ENCODE measurements around the gene CA9.

The CA9 gene

DNA sequence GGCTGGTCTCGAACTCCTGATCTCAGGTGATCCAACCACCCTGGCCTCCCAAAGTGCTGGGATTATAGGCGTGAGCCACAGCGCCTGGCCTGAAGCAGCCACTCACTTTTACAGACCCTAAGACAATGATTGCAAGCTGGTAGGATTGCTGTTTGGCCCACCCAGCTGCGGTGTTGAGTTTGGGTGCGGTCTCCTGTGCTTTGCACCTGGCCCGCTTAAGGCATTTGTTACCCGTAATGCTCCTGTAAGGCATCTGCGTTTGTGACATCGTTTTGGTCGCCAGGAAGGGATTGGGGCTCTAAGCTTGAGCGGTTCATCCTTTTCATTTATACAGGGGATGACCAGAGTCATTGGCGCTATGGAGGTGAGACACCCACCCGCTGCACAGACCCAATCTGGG, 1.5 kb downstream of the CA9 start:
- Histone ChIP-seq H3K36me3 (ENCODE audit: control insufficient read depth, insufficient read depth, low read length) (no peaks in the 10 kb centered on the region), H3K9me3 (ENCODE audit: control insufficient read depth, low read length) (no peaks in the 10 kb centered on the region), H3K27me3 (ENCODE audit: control insufficient read depth, insufficient read depth, low read length, poor library complexity, severe bottlenecking) (no peaks in the 10 kb centered on the region), H3K4me3 (ENCODE audit: insufficient read depth, low read depth, low read length) (peak overlapping the region; percentile 44), H3K27ac (ENCODE audit: insufficient read depth, low read depth, low read length, poor library complexity, severe bottlenecking) (no peak overlapping the region), H3K4me1 (ENCODE audit: control insufficient read depth, insufficient read depth, low read length) (peaks cover 5% of the 10 kb centered on the region)
- WGBS, 2 experiments, result 42 to 43% methylated on average over 13 of the region's 13 CpGs

DNA sequence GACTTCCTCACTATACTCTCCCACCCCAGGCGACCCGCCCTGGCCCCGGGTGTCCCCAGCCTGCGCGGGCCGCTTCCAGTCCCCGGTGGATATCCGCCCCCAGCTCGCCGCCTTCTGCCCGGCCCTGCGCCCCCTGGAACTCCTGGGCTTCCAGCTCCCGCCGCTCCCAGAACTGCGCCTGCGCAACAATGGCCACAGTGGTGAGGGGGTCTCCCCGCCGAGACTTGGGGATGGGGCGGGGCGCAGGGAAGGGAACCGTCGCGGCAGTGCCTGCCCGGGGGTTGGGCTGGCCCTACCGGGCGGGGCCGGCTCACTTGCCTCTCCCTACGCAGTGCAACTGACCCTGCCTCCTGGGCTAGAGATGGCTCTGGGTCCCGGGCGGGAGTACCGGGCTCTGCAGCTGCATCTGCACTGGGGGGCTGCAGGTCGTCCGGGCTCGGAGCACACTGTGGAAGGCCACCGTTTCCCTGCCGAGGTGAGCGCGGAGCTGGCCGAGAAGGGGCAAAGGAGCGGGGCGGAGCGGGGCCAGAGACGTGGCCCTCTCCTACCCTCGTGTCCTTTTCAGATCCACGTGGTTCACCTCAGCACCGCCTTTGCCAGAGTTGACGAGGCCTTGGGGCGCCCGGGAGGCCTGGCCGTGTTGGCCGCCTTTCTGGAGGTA, 2.1 kb downstream of the CA9 start:
- H3K4me1 ChIP-seq (ENCODE audit: control insufficient read depth, insufficient read depth, low read length), result peaks cover 6% of the 10 kb centered on the region
- H3K9me3 ChIP-seq (ENCODE audit: control insufficient read depth, low read length), result no peaks in the 10 kb centered on the region
- H3K36me3 ChIP-seq (ENCODE audit: control insufficient read depth, insufficient read depth, low read length), result no peaks in the 10 kb centered on the region
- no peaks in the 10 kb centered on the region for H3K27me3 ChIP-seq (ENCODE audit: control insufficient read depth, insufficient read depth, low read length, poor library complexity, severe bottlenecking)
- WGBS, 2 experiments, result 9 to 12% methylated on average over 51 of the region's 51 CpGs
- H3K4me3 ChIP-seq (ENCODE audit: insufficient read depth, low read depth, low read length), result peak overlapping the region; percentile 44
- H3K27ac ChIP-seq (ENCODE audit: insufficient read depth, low read depth, low read length, poor library complexity, severe bottlenecking), result no peak overlapping the region

DNA sequence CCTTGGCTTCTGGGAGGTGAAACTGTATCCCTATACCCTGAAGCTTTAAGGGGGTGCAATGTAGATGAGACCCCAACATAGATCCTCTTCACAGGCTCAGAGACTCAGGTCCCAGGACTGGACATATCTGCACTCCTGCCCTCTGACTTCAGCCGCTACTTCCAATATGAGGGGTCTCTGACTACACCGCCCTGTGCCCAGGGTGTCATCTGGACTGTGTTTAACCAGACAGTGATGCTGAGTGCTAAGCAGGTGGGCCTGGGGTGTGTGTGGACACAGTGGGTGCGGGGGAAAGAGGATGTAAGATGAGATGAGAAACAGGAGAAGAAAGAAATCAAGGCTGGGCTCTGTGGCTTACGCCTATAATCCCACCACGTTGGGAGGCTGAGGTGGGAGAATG, 5.4 kb downstream of the CA9 start:
- WGBS, 2 experiments, result 87 to 96% methylated on average over 5 of the region's 5 CpGs
- no peak overlapping the region for H3K27ac ChIP-seq (ENCODE audit: insufficient read depth, low read depth, low read length, poor library complexity, severe bottlenecking)
- no peaks in the 10 kb centered on the region for H3K9me3 ChIP-seq (ENCODE audit: control insufficient read depth, low read length)
- H3K4me3 ChIP-seq (ENCODE audit: insufficient read depth, low read depth, low read length), result no peak overlapping the region
- peaks cover 6% of the 10 kb centered on the region for H3K4me1 ChIP-seq (ENCODE audit: control insufficient read depth, insufficient read depth, low read length)
- H3K36me3 ChIP-seq (ENCODE audit: control insufficient read depth, insufficient read depth, low read length), result peaks cover 14% of the 10 kb centered on the region
- H3K27me3 ChIP-seq (ENCODE audit: control insufficient read depth, insufficient read depth, low read length, poor library complexity, severe bottlenecking), result no peaks in the 10 kb centered on the region

DNA sequence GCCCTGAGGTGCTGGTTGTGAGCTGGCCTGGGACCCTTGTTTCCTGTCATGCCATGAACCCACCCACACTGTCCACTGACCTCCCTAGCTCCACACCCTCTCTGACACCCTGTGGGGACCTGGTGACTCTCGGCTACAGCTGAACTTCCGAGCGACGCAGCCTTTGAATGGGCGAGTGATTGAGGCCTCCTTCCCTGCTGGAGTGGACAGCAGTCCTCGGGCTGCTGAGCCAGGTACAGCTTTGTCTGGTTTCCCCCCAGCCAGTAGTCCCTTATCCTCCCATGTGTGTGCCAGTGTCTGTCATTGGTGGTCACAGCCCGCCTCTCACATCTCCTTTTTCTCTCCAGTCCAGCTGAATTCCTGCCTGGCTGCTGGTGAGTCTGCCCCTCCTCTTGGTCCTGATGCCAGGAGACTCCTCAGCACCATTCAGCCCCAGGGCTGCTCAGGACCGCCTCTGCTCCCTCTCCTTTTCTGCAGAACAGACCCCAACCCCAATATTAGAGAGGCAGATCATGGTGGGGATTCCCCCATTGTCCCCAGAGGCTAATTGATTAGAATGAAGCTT, 6.1 kb downstream of the CA9 start:
- Histone ChIP-seq H3K9me3 (ENCODE audit: control insufficient read depth, low read length) (no peaks in the 10 kb centered on the region), H3K4me1 (ENCODE audit: control insufficient read depth, insufficient read depth, low read length) (peaks cover 6% of the 10 kb centered on the region), H3K27me3 (ENCODE audit: control insufficient read depth, insufficient read depth, low read length, poor library complexity, severe bottlenecking) (no peaks in the 10 kb centered on the region), H3K36me3 (ENCODE audit: control insufficient read depth, insufficient read depth, low read length) (peaks cover 21% of the 10 kb centered on the region), H3K4me3 (ENCODE audit: insufficient read depth, low read depth, low read length) (no peak overlapping the region), H3K27ac (ENCODE audit: insufficient read depth, low read depth, low read length, poor library complexity, severe bottlenecking) (no peak overlapping the region)
- 87 to 89% methylated on average over 8 of the region's 8 CpGs for WGBS, 2 experiments

DNA sequence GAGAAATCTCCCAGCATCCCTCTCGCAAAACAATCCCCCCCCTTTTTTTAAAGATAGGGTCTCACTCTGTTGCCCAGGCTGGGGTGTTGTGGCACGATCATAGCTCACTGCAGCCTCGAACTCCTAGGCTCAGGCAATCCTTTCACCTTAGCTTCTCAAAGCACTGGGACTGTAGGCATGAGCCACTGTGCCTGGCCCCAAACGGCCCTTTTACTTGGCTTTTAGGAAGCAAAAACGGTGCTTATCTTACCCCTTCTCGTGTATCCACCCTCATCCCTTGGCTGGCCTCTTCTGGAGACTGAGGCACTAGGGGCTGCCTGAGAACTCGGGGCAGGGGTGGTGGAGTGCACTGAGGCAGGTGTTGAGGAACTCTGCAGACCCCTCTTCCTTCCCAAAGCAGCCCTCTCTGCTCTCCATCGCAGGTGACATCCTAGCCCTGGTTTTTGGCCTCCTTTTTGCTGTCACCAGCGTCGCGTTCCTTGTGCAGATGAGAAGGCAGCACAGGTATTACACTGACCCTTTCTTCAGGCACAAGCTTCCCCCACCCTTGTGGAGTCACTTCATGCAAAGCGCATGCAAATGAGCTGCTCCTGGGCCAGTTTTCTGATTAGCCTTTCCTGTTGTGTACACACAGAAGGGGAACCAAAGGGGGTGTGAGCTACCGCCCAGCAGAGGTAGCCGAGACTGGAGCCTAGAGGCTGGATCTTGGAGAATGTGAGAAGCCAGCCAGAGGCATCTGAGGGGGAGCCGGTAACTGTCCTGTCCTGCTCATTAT, 6.8 kb downstream of the CA9 start:
- WGBS, 2 experiments, result 51 to 53% methylated on average over 15 of the region's 15 CpGs
- Histone ChIP-seq H3K36me3 (ENCODE audit: control insufficient read depth, insufficient read depth, low read length) (peaks cover 23% of the 10 kb centered on the region), H3K9me3 (ENCODE audit: control insufficient read depth, low read length) (no peaks in the 10 kb centered on the region), H3K27ac (ENCODE audit: insufficient read depth, low read depth, low read length, poor library complexity, severe bottlenecking) (no peak overlapping the region), H3K27me3 (ENCODE audit: control insufficient read depth, insufficient read depth, low read length, poor library complexity, severe bottlenecking) (no peaks in the 10 kb centered on the region), H3K4me3 (ENCODE audit: insufficient read depth, low read depth, low read length) (no peak overlapping the region), H3K4me1 (ENCODE audit: control insufficient read depth, insufficient read depth, low read length) (peaks cover 6% of the 10 kb centered on the region)

DNA sequence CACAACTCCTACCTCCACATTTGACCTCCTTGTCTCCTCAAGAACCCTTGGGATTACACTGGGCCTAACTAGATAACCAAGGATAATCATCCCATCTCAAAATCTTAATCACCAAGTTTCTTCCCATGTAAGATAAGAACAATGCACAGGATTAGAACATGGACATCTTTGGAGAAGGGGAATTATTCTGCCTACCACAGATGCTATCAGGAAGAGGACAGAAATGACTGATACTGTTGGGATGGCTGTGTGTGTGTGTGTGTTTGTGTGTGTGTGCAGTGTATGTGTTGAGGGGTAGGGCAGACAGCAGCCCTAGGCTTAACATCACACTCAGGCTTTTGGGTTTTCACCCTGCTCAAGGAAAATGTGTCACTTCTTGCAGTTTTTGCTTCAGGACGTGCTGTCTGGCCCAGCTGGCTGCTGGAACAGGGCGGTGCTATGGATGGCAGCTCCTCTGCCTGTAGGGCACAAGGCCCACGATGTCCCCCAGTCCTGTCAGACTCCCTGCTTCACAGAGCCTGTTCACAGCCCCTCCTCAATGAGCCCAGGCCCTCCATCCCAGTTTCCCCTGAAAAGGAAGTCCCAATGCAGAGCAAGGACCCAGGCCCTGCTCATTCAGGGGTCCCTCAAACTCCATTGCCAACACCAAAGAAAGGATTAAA, 7.7 kb downstream of the CA9 start:
- H3K9me3 ChIP-seq (ENCODE audit: control insufficient read depth, low read length), result no peaks in the 10 kb centered on the region
- no peak overlapping the region for H3K27ac ChIP-seq (ENCODE audit: insufficient read depth, low read depth, low read length, poor library complexity, severe bottlenecking)
- 80 to 82% methylated on average over 3 of the region's 3 CpGs for WGBS, 2 experiments
- H3K4me3 ChIP-seq (ENCODE audit: insufficient read depth, low read depth, low read length), result no peak overlapping the region
- peaks cover 23% of the 10 kb centered on the region for H3K36me3 ChIP-seq (ENCODE audit: control insufficient read depth, insufficient read depth, low read length)
- H3K27me3 ChIP-seq (ENCODE audit: control insufficient read depth, insufficient read depth, low read length, poor library complexity, severe bottlenecking), result no peaks in the 10 kb centered on the region
- H3K4me1 ChIP-seq (ENCODE audit: control insufficient read depth, insufficient read depth, low read length), result peaks cover 6% of the 10 kb centered on the region

DNA sequence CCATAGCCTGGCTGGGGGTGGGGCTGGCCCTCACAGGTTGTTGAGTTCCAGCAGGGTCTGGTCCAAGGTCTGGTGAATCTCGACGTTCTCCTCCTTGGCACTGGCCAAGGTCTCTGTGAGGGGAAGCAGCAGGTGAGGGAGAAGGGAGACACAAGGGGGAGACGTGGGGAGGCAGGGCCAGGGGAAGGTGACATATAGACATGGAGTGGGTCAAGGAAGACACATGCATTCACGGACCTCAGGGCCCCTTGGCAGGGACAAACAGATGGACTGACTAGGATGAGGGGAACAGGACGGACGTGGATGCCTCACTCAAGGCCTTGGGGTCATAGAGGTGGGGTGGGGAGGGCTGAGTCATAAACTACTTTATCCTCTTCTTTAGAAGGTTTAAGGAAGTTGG, 8.3 kb downstream of the CA9 start:
- Histone ChIP-seq H3K27me3 (ENCODE audit: control insufficient read depth, insufficient read depth, low read length, poor library complexity, severe bottlenecking) (no peaks in the 10 kb centered on the region), H3K4me1 (ENCODE audit: control insufficient read depth, insufficient read depth, low read length) (peaks cover 10% of the 10 kb centered on the region), H3K36me3 (ENCODE audit: control insufficient read depth, insufficient read depth, low read length) (peaks cover 23% of the 10 kb centered on the region), H3K4me3 (ENCODE audit: insufficient read depth, low read depth, low read length) (no peak overlapping the region), H3K27ac (ENCODE audit: insufficient read depth, low read depth, low read length, poor library complexity, severe bottlenecking) (no peak overlapping the region), H3K9me3 (ENCODE audit: control insufficient read depth, low read length) (no peaks in the 10 kb centered on the region)
- WGBS, 2 experiments, result 92 to 93% methylated on average over 6 of the region's 6 CpGs

DNA sequence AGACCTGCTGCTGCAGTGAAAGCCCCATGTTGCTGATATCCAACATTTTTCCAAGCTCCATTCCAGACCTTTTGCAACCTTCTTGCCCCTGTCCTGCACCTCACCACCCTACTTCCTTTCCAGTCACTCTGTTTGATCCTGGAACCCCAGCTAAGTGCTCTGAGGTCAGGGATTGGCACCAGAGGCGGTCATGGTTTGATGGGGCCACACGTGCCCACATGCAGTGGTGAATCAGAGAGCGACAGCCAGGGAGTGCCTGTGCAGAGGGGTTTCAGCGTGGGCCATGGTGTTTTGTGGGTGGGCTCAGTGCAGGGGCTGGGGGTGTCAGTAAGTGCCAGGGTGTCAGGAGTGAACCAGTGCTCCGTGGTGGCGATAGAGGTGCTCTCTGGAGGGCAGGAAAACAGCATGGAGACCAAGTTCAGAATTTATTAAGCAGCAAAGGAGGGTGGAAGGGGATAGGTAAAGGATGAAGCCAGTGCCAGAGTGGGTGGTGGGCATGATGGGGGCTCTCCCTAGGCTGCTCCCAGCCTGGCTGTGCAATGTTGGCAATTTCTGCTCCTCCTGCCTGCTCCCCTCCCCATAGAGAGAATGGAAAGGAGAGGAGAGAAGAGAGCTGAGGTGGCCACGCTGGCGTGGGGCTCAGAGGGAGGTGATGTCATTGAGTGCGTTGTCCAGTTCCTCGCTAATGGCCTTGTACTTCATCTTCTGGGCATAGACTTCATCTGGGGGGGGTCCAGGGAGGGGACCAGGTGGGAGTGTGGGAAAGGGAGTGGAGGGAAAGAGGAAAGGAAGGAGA, 9.0 kb downstream of the CA9 start:
- no peak overlapping the region for H3K27ac ChIP-seq (ENCODE audit: insufficient read depth, low read depth, low read length, poor library complexity, severe bottlenecking)
- peaks cover 23% of the 10 kb centered on the region for H3K36me3 ChIP-seq (ENCODE audit: control insufficient read depth, insufficient read depth, low read length)
- no peaks in the 10 kb centered on the region for H3K27me3 ChIP-seq (ENCODE audit: control insufficient read depth, insufficient read depth, low read length, poor library complexity, severe bottlenecking)
- no peak overlapping the region for H3K4me3 ChIP-seq (ENCODE audit: insufficient read depth, low read depth, low read length)
- 94% methylated on average over 10 of the region's 10 CpGs for WGBS, 2 experiments
- no peaks in the 10 kb centered on the region for H3K9me3 ChIP-seq (ENCODE audit: control insufficient read depth, low read length)
- peaks cover 15% of the 10 kb centered on the region for H3K4me1 ChIP-seq (ENCODE audit: control insufficient read depth, insufficient read depth, low read length)

DNA sequence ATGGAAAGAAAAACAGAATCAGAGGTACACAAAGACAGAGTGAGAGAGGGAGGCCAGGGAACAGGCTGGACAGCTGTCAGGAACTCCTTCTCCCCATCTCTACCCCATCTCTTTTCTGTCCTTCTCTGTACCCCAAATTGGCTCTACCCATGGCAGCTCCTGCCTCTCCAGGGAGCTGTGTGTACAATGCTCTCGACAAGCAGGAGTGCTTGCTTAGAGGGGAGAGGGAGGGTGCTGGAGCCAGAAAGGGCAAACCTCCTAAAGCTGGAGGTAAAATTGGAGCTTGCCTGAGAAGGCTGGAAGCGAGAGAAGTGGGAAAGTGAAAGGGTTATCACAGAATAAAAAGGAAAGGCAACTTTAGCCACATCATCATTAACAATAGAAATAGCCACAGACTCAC, 9.6 kb downstream of the CA9 start:
- WGBS, 2 experiments, result 85 to 95% methylated on average over 2 of the region's 2 CpGs
- no peaks in the 10 kb centered on the region for H3K9me3 ChIP-seq (ENCODE audit: control insufficient read depth, low read length)
- H3K27ac ChIP-seq (ENCODE audit: insufficient read depth, low read depth, low read length, poor library complexity, severe bottlenecking), result no peak overlapping the region
- H3K4me3 ChIP-seq (ENCODE audit: insufficient read depth, low read depth, low read length), result no peak overlapping the region
- no peaks in the 10 kb centered on the region for H3K27me3 ChIP-seq (ENCODE audit: control insufficient read depth, insufficient read depth, low read length, poor library complexity, severe bottlenecking)
- peaks cover 23% of the 10 kb centered on the region for H3K36me3 ChIP-seq (ENCODE audit: control insufficient read depth, insufficient read depth, low read length)
- peaks cover 19% of the 10 kb centered on the region for H3K4me1 ChIP-seq (ENCODE audit: control insufficient read depth, insufficient read depth, low read length)
